IPS-15b (cell line): Measurements from ENCODE around the gene WDR46.

Source experiments
- H3K27me3 ChIP-seq: one replicate; pipeline ENCODE4 v1.6.1; 2013; ENCODE audit warnings: low read length; ENCODE audit not compliant: control insufficient read depth, insufficient read depth
- H3K36me3 ChIP-seq: one replicate; pipeline ENCODE4 v1.6.1; 2013; ENCODE audit warnings: low read length; ENCODE audit not compliant: control insufficient read depth, insufficient read depth
- H3K4me1 ChIP-seq: one replicate; pipeline ENCODE4 v1.6.1; 2013; ENCODE audit warnings: mild to moderate bottlenecking, low read length; ENCODE audit not compliant: control insufficient read depth, insufficient read depth
- H3K4me3 ChIP-seq: one replicate; pipeline ENCODE4 v1.5.1; 2013; ENCODE audit warnings: low read depth, low read length
- H3K9ac ChIP-seq: one replicate; pipeline ENCODE4 v1.6.1; 2013; ENCODE audit warnings: low read depth, mild to moderate bottlenecking, low read length
- H3K9me3 ChIP-seq: one replicate; pipeline ENCODE4 v1.6.1; 2013; ENCODE audit warnings: mild to moderate bottlenecking, low read length; ENCODE audit not compliant: control insufficient read depth, insufficient read depth

Gene WDR46

GRCh38 chr6:33312361-33313104 is 23.5 kb upstream of the WDR46 start:
- Histone ChIP-seq H3K4me3 (peak overlapping the region; percentile 96), H3K9me3 (no peaks in the 10 kb centered on the region), H3K27me3 (no peaks in the 10 kb centered on the region), H3K9ac (no peak overlapping the region), H3K4me1 (peaks cover 11% of the 10 kb centered on the region), H3K36me3 (peaks cover 3% of the 10 kb centered on the region)

- Histone ChIP-seq H3K36me3 (peaks cover 4% of the 10 kb centered on the region), H3K9ac (no peak overlapping the region), H3K27me3 (no peaks in the 10 kb centered on the region), H3K4me1 (no peaks in the 10 kb centered on the region), H3K9me3 (no peaks in the 10 kb centered on the region), H3K4me3 (no peak overlapping the region)
Measured at GRCh38 chr6:33306356-33306755, 17.3 kb upstream of the WDR46 start.

GRCh38 chr6:33305052-33305451 is 16.0 kb upstream of the WDR46 start:
- no peaks in the 10 kb centered on the region for H3K9me3 ChIP-seq

GRCh38 chr6:33304216-33304615 is 15.2 kb upstream of the WDR46 start:
- no peak overlapping the region for H3K4me3 ChIP-seq
- peaks cover 4% of the 10 kb centered on the region for H3K36me3 ChIP-seq
- no peaks in the 10 kb centered on the region for H3K27me3 ChIP-seq
- H3K9me3 ChIP-seq = no peaks in the 10 kb centered on the region
- H3K9ac ChIP-seq = no peak overlapping the region
- H3K4me1 ChIP-seq = no peaks in the 10 kb centered on the region

More at GRCh38 chr6:33305052-33305451, 16.0 kb upstream of the WDR46 start:
- Histone ChIP-seq H3K4me1 (no peaks in the 10 kb centered on the region), H3K27me3 (no peaks in the 10 kb centered on the region), H3K9ac (no peak overlapping the region), H3K4me3 (no peak overlapping the region), H3K36me3 (peaks cover 4% of the 10 kb centered on the region)

- H3K4me1 ChIP-seq = no peaks in the 10 kb centered on the region
- no peak overlapping the region for H3K9ac ChIP-seq
- no peaks in the 10 kb centered on the region for H3K9me3 ChIP-seq
- H3K4me3 ChIP-seq = no peak overlapping the region
- peaks cover 4% of the 10 kb centered on the region for H3K36me3 ChIP-seq
- no peaks in the 10 kb centered on the region for H3K27me3 ChIP-seq
Measured at GRCh38 chr6:33301877-33302276, 12.8 kb upstream of the WDR46 start.

GRCh38 chr6:33299237-33299944 is 10.4 kb upstream of the WDR46 start:
- no peaks in the 10 kb centered on the region for H3K27me3 ChIP-seq
- no peaks in the 10 kb centered on the region for H3K9me3 ChIP-seq
- peak overlapping the region; percentile 74 for H3K4me3 ChIP-seq
- peak overlapping the region; percentile 71 for H3K9ac ChIP-seq
- peaks cover 14% of the 10 kb centered on the region for H3K36me3 ChIP-seq
- H3K4me1 ChIP-seq = no peaks in the 10 kb centered on the region

- peak within 1 kb of the TSS; percentile 71 for H3K9ac ChIP-seq
- no peaks in the 10 kb centered on the region for H3K4me1 ChIP-seq
- H3K9me3 ChIP-seq = no peaks in the 10 kb centered on the region
- peaks cover 11% of the 10 kb centered on the region for H3K36me3 ChIP-seq
- no peaks in the 10 kb centered on the region for H3K27me3 ChIP-seq
- peak within 1 kb of the TSS; percentile 74 for H3K4me3 ChIP-seq
Measured at GRCh38 chr6:33298773-33299236, 9.8 kb upstream of the WDR46 start, which contains the start of gene RGL2. Gene RGL2 (minus strand): TSS chr6:33298942. CDS start chr6:33298610, 332 bp downstream.

- H3K4me1 ChIP-seq = no peaks in the 10 kb centered on the region
- no peaks in the 10 kb centered on the region for H3K27me3 ChIP-seq
- peaks cover 11% of the 10 kb centered on the region for H3K36me3 ChIP-seq
- peak overlapping the region; percentile 74 for H3K4me3 ChIP-seq
- H3K9ac ChIP-seq = no peak overlapping the region
- H3K9me3 ChIP-seq = no peaks in the 10 kb centered on the region
Measured at GRCh38 chr6:33297956-33298772, 9.1 kb upstream of the WDR46 start.

- no peaks in the 10 kb centered on the region for H3K27me3 ChIP-seq
- H3K36me3 ChIP-seq = peaks cover 12% of the 10 kb centered on the region
- H3K9ac ChIP-seq = peak overlapping the region; percentile 70
Measured at GRCh38 chr6:33297406-33297955, 8.4 kb upstream of the WDR46 start.

GRCh38 chr6:33296797-33297405 is 7.9 kb upstream of the WDR46 start:
- Histone ChIP-seq H3K36me3 (peaks cover 18% of the 10 kb centered on the region), H3K4me1 (no peaks in the 10 kb centered on the region), H3K27me3 (no peaks in the 10 kb centered on the region), H3K9me3 (no peaks in the 10 kb centered on the region), H3K4me3 (peak overlapping the region; percentile 74), H3K9ac (peak overlapping the region; percentile 70)

More at GRCh38 chr6:33297406-33297955, 8.4 kb upstream of the WDR46 start:
- H3K4me3 ChIP-seq = peak overlapping the region; percentile 74
- no peaks in the 10 kb centered on the region for H3K4me1 ChIP-seq
- no peaks in the 10 kb centered on the region for H3K9me3 ChIP-seq
